GM12801 (cell line): ENCODE measurements around the gene NFIC.

Experiments
- TF ChIP-seq, protein P1 (sequence below): IDR thresholded peaks from one replicate; pipeline ENCODE4 v1.5.1; 2011; ENCODE audit warnings: control low read depth; ENCODE audit not compliant: insufficient read length; ENCODE audit errors: extremely low read depth

NFIC gene

GRCh38 chr19:3510727-3511126 lies 144.3 kb downstream of the NFIC start:
- TF ChIP-seq, protein P1, sequence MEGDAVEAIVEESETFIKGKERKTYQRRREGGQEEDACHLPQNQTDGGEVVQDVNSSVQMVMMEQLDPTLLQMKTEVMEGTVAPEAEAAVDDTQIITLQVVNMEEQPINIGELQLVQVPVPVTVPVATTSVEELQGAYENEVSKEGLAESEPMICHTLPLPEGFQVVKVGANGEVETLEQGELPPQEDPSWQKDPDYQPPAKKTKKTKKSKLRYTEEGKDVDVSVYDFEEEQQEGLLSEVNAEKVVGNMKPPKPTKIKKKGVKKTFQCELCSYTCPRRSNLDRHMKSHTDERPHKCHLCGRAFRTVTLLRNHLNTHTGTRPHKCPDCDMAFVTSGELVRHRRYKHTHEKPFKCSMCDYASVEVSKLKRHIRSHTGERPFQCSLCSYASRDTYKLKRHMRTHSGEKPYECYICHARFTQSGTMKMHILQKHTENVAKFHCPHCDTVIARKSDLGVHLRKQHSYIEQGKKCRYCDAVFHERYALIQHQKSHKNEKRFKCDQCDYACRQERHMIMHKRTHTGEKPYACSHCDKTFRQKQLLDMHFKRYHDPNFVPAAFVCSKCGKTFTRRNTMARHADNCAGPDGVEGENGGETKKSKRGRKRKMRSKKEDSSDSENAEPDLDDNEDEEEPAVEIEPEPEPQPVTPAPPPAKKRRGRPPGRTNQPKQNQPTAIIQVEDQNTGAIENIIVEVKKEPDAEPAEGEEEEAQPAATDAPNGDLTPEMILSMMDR = no peak

- TF ChIP-seq, protein P1 = no peak
Observed at GRCh38 chr19:3511506-3512251, 145.3 kb downstream of the NFIC start.

GRCh38 chr19:3512562-3513228 lies 146.3 kb downstream of the NFIC start:
- TF ChIP-seq, protein P1 = no peak

- TF ChIP-seq, protein P1 = no peak
Observed at GRCh38 chr19:3513229-3514140, 147.1 kb downstream of the NFIC start.

GRCh38 chr19:3514930-3515329 lies 148.5 kb downstream of the NFIC start:
- TF ChIP-seq, protein P1 = no peak

GRCh38 chr19:3515891-3516422 lies 149.6 kb downstream of the NFIC start:
- TF ChIP-seq, protein P1 = no peak
